ENCODE data around the gene SOHLH1.

DNA sequence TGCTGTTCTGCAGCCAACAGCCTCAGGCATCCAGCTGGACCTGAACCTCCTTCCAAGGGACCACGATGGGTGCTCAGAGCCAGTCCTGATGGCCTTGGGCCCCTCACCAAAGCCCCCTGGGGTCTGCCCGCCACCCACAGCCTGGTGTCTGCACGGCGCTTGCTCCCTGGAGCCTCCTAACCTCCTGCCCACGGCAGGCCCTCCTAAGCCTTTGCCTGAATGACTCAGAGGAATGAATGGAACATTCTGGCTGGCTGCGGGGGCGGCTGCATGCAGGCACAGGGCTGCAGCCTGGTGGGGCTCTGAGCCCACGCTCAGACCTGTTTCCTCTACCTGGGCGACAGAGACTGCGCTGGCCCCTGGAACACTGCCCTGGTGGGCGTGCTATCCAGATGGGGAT, 6.9 kb downstream of the SOHLH1 start:
- TF ChIP-seq CTCF (IDR thresholded peaks at IDR 0.05 in 2 of 3, conservative IDR thresholded peaks at IDR 0.05 in 1 of 3; ENCODE audit: control insufficient read depth in 2 of 3, extremely low read depth in 1 of 3, insufficient read depth in 1 of 3, low read depth in 3 of 3, low read length in 3 of 3) (no peak), POLR2AphosphoS2 (IDR thresholded peaks at IDR 0.05; ENCODE audit: low read depth, low read length) (no peak), TBL1XR1 (IDR thresholded peaks at IDR 0.05; ENCODE audit: low read depth, low read length) (no peak), TAF1 (IDR thresholded peaks at IDR 0.05; ENCODE audit: borderline replicate concordance, low read depth, low read length) (no peak), POLR2A (IDR thresholded peaks at IDR 0.05; ENCODE audit: low read depth, low read length) (no peak), CREB1 (IDR thresholded peaks at IDR 0.05; ENCODE audit: low read depth) (no peak), DPF2 (IDR thresholded peaks at IDR 0.05) (no peak), RFX5 (IDR thresholded peaks at IDR 0.05; ENCODE audit: low read depth, low read length) (no peak), RAD21 (IDR thresholded peaks at IDR 0.05; ENCODE audit: insufficient read depth, low read depth, low read length) (no peak), SUPT20H (IDR thresholded peaks at IDR 0.05; ENCODE audit: borderline replicate concordance, control insufficient read depth, low read depth, low read length) (no peak)
- TF ChIP-seq, protein P1, sequence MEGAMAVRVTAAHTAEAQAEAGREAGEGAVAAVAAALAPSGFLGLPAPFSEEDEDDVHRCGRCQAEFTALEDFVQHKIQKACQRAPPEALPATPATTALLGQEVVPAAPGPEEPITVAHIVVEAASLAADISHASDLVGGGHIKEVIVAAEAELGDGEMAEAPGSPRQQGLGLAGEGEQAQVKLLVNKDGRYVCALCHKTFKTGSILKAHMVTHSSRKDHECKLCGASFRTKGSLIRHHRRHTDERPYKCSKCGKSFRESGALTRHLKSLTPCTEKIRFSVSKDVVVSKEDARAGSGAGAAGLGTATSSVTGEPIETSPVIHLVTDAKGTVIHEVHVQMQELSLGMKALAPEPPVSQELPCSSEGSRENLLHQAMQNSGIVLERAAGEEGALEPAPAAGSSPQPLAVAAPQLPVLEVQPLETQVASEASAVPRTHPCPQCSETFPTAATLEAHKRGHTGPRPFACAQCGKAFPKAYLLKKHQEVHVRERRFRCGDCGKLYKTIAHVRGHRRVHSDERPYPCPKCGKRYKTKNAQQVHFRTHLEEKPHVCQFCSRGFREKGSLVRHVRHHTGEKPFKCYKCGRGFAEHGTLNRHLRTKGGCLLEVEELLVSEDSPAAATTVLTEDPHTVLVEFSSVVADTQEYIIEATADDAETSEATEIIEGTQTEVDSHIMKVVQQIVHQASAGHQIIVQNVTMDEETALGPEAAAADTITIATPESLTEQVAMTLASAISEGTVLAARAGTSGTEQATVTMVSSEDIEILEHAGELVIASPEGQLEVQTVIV (IDR thresholded peaks at IDR 0.05; ENCODE audit: borderline replicate concordance, partially characterized antibody) = no peak
- TF ChIP-seq, protein P2, sequence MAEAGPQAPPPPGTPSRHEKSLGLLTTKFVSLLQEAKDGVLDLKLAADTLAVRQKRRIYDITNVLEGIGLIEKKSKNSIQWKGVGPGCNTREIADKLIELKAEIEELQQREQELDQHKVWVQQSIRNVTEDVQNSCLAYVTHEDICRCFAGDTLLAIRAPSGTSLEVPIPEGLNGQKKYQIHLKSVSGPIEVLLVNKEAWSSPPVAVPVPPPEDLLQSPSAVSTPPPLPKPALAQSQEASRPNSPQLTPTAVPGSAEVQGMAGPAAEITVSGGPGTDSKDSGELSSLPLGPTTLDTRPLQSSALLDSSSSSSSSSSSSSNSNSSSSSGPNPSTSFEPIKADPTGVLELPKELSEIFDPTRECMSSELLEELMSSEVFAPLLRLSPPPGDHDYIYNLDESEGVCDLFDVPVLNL (IDR thresholded peaks at IDR 0.05; ENCODE audit: low read depth, low read length) = no peak

Data from GM12878 (cell line).